B cell (primary cell): ENCODE data around the gene IQSEC3.

Source experiments
- CTCF ChIP-seq: fragments of 200-600 bp; IDR thresholded peaks from one replicate; pipeline ENCODE4 v1.8.0; 2022; ENCODE audit warnings: antibody characterized with exemption, mild to moderate bottlenecking
- EZH2 ChIP-seq: IDR thresholded peaks from 2 replicates; pipeline ENCODE4 v1.6.1; 2012; ENCODE audit warnings: borderline replicate concordance, low read depth, mild to moderate bottlenecking, moderate library complexity, low read length; ENCODE audit not compliant: insufficient read depth, poor library complexity, severe bottlenecking

GRCh38 chr12:180445-180844, 113.9 kb downstream of the IQSEC3 start:
- no peak for TF ChIP-seq CTCF
- TF ChIP-seq EZH2, result no peak
